ENCODE measurements around the gene OR4B1. TPM values are rescaled to one million over a fixed set of nuclear protein-coding genes. Genes with fewer than 3 reads are reported as not detected.

The OR4B1 gene
- total and polyA plus RNA-seq, 2 experiments from 2014 or later, result not detected

GRCh38 chr11:48263423-48263911 is 46.9 kb downstream of the OR4B1 start, which contains the start of gene OR4X1 (continued):
- TF ChIP-seq ETS1 (IDR thresholded peaks at IDR 0.05), result no peak

Other genes starting within 250 kb of the OR4B1 start
- gene PTPRJ, start 236.3 kb upstream of the OR4B1 start, total RNA-seq (2014; rRNA removed; shearing (Covaris generic)), result 14.0 and 16.0 TPM in 2 replicates
- gene PTPRJ, start 236.3 kb upstream of the OR4B1 start, polyA plus RNA-seq (2016; fragmentation: Nextera tagmentation; extraction: Ambion mirVana), result 3.8 and 4.2 TPM in 2 replicates
- not detected in 2 replicates for gene OR4X2, start 28.3 kb downstream of the OR4B1 start, total RNA-seq (2014; rRNA removed; shearing (Covaris generic))
- not detected in 2 replicates for gene OR4X2, start 28.3 kb downstream of the OR4B1 start, polyA plus RNA-seq (2016; fragmentation: Nextera tagmentation; extraction: Ambion mirVana)
- not detected in 2 replicates for gene OR4X1, start 47.1 kb downstream of the OR4B1 start, total RNA-seq (2014; rRNA removed; shearing (Covaris generic))
- not detected in 2 replicates for gene OR4X1, start 47.1 kb downstream of the OR4B1 start, polyA plus RNA-seq (2016; fragmentation: Nextera tagmentation; extraction: Ambion mirVana)
- not detected in 2 replicates for gene OR4S1, start 89.4 kb downstream of the OR4B1 start, total RNA-seq (2014; rRNA removed; shearing (Covaris generic))
- gene OR4S1, start 89.4 kb downstream of the OR4B1 start, polyA plus RNA-seq (2016; fragmentation: Nextera tagmentation; extraction: Ambion mirVana), result not detected in 2 replicates
- gene OR4C3, start 108.1 kb downstream of the OR4B1 start, total RNA-seq (2014; rRNA removed; shearing (Covaris generic)), result not detected in 2 replicates
- not detected in 2 replicates for gene OR4C3, start 108.1 kb downstream of the OR4B1 start, polyA plus RNA-seq (2016; fragmentation: Nextera tagmentation; extraction: Ambion mirVana)
- not detected in 2 replicates for gene OR4C5, start 149.7 kb downstream of the OR4B1 start, total RNA-seq (2014; rRNA removed; shearing (Covaris generic))
- gene OR4C5, start 149.7 kb downstream of the OR4B1 start, polyA plus RNA-seq (2016; fragmentation: Nextera tagmentation; extraction: Ambion mirVana), result not detected in 2 replicates